Measurements from ENCODE around the gene PHLPP2.
"Not testable (repeated sequence)": the region's sequence is repeated elsewhere in the genome, so short reads cannot be mapped to it uniquely, and the experiment has no call there.

Gene PHLPP2

GRCh38 chr16:71722801-71723536 is 1.5 kb downstream of the PHLPP2 start:
- DNase-seq: peak; percentile 77

DNA sequence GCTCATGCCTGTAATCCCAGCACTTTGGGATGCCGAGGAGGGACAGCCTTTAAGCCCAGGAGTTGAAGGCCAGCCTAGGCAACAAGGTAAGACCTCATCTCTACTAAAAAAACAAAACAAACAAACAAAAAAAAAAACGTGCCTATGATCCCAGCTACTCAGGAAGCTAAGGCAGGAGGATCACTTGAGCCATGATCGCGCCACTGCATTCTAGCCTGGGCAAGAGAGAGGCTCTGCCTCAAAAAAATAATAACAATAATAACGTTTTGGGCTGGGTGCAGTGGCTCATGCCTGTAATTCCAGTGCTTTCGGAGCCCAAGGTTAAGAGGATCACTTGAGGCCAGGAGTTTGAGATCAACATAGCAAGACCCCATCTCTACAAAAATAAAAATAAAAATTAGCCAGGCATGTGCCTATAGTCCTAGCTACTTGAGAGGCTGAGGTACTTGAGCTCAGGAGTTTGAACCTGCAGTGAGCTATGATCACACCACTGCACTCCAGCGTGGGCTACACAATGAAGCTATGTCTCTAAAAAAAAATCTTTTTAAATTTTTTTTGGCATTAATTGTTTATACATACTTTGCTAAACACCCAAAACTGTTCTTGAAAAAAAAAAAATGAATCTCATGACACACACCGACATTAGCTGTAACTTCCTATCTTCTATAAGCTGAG is 3.3 kb downstream of the PHLPP2 start:
- DNase-seq: no peak

- no peak for DNase-seq
Observed at GRCh38 chr16:71712501-71712900, 12.0 kb downstream of the PHLPP2 start.

- no peak for DNase-seq
Observed at GRCh38 chr16:71711789-71712188, 12.7 kb downstream of the PHLPP2 start.

DNA sequence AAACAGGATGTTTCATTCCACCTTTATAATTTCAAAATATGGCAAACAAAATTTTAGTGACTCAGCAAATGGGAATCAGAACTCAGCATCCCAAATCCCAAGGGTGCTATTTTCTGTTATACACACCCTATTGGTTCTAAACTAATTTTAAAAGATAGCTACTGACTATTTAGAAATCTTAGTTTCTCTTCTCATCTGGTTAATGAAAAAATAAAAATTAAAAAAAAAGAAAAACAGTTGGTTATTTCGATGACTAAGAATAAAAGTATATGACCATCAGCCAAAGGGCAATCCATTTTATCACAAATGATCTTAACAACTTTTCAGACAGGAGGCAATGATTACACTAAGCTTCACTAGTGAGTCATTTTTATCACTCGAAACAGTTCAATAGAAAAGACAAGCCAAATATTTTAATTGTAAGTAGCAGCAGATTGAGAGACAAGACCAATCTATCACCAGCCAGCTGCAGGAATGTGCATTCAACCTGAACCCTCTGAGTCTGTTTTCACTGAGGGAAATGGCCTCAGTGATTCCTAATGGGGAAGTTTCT is 15.2 kb downstream of the PHLPP2 start:
- peak; percentile 44 for DNase-seq

DNA sequence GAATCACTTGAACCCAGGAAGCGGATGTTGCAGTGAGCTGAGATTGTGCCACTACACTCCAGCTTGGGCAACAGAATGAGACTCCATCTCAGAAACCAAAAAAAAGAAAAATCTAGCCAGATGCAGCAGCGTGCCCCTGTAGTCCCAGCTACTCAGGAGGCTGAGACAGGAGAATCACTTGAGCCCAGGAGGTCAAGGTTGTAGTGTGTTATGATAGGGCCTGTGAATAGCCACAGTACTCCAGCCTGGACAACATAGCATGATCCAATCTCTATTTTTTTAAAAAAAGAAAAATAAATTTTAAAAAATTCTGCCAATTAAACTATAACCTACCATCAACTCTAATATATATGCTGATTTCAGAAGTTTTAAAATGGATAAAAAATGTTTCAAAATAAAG is 15.8 kb downstream of the PHLPP2 start:
- no peak for DNase-seq

DNA sequence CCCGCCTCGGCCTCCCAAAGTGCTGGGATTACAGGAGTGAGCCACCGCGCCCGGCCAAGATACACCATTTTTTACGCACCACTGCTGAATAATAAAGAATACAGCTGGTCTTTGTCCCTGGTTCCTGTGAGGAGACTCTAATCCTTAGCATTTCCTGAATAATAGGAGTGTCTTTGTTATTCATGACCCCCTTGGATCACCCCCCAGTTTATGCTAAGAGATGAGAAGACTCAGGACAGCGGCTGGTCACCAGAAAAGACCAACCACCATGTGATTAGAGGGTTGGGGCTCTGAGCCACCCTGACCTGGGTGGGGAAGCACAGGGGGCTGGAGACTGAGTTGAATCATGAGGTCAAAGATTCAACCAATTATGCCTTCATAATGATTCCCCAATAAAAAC is 17.3 kb downstream of the PHLPP2 start:
- no peak for DNase-seq

DNA sequence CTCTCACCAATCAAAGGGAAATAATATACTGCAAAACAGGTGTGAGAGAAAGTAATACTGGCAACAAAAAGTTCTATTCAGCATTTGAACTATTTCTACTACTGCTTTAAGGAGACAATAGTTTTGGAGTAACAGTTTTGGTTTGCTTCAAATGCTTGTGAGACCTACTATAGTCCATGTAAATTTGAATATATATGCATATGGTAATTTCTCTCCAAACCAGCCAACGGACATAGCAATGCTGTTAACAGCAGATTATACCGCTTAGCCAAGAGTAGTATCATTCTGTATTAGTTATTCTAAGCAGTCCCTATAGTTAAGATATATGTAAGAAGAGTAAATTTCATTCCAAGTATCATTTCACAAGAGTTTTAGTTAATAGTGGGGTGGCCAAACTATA is 18.5 kb downstream of the PHLPP2 start:
- no peak for DNase-seq

DNA sequence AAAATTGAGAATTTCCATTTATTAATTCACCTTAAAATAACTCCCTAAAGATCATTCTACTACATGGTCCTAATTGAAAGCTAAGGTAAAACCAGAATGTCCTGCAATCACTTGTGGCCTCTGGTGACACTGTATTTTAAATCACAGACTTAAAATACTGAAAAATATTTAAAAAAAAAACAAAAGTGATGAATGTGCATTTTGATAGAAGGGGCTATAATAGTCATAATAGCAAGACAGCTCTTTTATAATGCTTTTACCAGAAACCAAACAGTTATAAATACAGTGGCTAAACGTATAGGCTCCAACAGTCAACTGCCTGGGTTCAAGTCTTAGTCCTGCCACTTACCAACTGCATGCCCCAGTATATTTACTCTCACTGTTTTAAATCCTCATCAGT is 21.2 kb downstream of the PHLPP2 start:
- no peak for DNase-seq

DNA sequence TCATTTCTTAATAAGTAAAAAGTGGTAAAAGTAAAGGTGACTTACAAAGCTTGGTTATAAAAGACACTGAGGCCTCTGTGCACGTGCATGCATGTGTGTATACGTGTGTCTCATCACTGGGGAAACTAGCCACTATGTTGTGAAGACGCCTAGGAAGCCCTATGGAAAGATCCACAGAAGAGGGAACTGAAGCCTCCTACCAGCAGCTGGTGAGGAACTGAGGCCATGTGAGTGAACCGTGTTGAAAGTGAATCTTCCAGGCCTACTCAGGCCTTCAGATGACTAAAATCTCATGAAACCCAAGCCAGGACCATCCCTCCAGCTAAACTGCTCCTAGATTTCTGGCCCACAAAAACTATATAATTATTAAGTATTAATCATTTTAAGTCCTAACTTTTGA is 23.7 kb downstream of the PHLPP2 start:
- no peak for DNase-seq

DNA sequence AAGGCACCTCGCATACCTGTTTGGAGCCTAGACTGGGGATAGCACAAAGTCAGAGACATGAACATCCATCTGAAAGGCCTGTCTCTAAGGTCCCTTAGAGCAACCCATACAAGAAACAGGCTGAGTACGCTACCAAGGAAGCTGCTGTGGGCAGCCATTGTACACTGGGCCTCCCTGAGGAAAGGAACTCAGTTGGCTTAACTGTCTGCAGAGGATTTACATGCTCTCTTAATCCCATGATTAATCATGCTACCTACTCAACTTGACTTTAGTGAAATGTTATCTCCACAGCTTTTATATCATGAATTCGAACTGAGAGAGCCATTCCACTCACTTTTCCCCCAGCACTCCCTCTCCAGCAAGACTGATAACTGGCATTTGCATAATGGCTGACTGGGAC is 26.0 kb downstream of the PHLPP2 start:
- no peak for DNase-seq

GRCh38 chr16:71693164-71693563 is 31.3 kb downstream of the PHLPP2 start:
- DNase-seq: no peak

GRCh38 chr16:71689901-71690300 is 34.6 kb downstream of the PHLPP2 start:
- DNase-seq: no peak

DNA sequence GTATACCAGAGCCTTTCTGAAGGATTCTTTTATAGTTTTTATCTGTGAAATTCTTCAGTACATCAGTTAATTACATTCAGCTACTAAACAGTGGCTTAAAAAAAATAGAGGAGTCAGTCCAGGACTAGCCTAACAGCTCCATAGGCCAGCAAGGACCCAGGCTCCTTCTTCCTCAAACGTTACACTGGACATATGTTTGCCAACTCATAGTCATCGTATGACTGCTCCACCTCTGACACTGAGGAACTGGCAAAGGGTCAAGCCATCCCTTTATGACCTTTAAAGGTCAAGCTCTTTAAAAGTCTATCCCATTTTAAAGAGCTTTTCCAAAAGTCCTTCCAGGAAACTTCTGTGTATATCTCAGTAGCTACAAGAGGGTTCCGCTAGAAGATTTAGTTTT is 36.6 kb downstream of the PHLPP2 start:
- DNase-seq: no peak

DNA sequence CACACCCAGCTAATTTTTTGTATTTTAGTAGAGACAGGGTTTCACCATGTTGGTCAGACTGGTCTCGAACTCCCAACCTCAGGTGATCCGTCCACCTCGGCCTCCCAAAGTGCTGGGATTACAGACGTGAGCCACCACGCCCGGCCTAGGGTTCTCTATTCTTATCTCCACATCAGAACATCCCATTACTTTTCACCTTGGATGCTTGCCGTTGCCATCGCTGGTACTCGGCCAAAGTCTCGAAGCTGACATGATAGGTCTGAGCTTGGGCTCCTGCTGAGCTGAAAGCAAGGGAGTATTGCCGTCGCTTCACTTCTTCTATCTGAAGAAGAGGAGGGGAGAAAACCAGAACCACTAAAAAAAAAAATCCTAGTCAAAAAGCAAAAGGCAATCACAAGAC is 40.2 kb downstream of the PHLPP2 start:
- DNase-seq: not testable (repeated sequence)

- no peak for DNase-seq
Observed at GRCh38 chr16:71681360-71681759, 43.1 kb downstream of the PHLPP2 start.

DNA sequence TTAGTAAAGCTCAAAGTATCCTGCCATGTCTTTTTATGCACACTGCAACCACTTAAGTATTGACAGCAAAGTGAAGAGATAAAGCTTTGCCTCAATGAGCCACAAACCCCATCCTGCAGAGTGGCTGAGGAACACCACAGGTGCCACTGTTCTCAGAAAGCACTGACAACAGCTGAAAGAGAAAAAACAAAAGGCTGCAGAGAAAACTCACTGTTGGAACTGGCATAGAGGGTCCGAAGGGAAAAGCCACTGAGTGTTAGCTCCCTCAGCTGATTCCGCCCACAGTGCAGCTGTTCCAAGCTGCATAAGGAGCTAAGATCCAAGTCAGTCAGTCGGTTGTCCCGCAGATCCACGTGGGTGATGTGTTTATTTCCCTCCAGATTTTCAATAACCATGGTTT is 48.3 kb downstream of the PHLPP2 start:
- DNase-seq: no peak

GRCh38 chr16:71675380-71675779 is 49.1 kb downstream of the PHLPP2 start:
- DNase-seq: no peak

GRCh38 chr16:71674229-71674628 is 50.3 kb downstream of the PHLPP2 start:
- DNase-seq: no peak

- no peak for DNase-seq
Observed at GRCh38 chr16:71673582-71673973, 50.9 kb downstream of the PHLPP2 start.

- no peak for DNase-seq
Observed at GRCh38 chr16:71672803-71673581, 51.5 kb downstream of the PHLPP2 start.

DNA sequence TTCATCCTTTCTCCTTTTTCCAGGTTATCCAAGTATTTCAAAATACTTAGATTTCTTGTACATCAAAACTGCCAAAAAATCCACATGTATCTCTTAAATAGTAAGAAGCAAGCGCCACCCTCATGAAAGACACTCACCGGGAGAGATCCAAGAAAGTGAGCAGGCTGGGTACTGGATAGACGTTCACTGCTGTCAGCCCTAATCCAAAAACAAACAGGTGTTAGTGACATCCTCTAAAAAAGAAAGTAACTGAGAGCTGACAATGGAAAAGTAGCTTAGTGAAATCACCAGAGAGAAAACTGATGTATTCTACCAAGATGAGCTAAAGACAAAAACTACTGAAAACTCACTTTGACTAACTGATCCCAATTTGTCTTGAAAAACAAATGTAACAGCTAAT is 52.4 kb downstream of the PHLPP2 start:
- DNase-seq: no peak

- DNase-seq: no peak
Observed at GRCh38 chr16:71671165-71671564, 53.3 kb downstream of the PHLPP2 start.

DNA sequence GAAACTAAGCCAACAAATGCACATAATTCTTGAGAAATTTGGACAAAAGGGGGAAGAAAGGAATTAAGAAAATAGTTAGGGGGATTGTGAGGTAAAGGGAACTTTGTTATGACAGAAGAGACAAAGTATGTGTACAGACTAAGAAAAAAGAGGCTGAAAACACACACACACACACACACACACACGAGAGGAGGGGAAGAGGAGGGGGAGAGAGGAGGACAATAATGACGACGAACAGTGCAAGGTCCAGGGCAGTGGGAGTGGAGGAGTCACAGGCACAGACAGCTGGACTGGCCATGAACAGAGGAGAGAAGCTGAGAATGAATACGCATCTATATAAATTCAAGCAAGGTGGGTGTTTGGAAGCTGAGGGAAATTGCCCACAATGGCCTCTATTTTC is 54.0 kb downstream of the PHLPP2 start:
- no peak for DNase-seq
